LNCaP clone FGC (cell line): ENCODE measurements around the gene PUM1.

Experiments used
- DNase-seq: peaks from one replicate; pipeline ENCODE4 v3.0.0-alpha.2; 2011; ENCODE audit warnings: low read depth
- H3K4me3 ChIP-seq: 2 replicates; pipeline ENCODE4 v1.5.1; 2011; ENCODE audit warnings: mild to moderate bottlenecking, low read depth, low read length, control low read depth
- TF ChIP-seq, protein P1 (sequence below): IDR thresholded peaks from 2 replicates; pipeline ENCODE4 v1.5.1; 2012; ENCODE audit warnings: mild to moderate bottlenecking; ENCODE audit not compliant: control insufficient read depth, insufficient read depth; ENCODE audit errors: extremely low read depth

Gene PUM1

DNA sequence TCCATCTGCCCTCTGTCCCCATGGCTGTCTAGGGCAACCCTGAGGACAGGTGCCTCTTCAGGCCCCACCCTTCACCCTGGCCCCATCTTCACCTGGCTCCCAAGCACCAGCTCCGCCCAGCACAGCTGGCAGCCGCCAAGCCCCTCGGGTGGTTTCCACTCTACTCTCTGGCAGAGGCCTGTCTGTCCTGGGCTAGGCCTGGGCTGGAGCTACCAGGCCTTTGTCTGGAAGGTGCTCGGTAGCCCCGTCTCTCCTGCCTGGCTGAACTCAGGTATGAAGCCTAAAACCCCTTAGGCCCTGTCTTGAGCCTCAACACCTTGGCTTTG lies 174.3 kb downstream of the PUM1 start:
- H3K4me3 ChIP-seq, result no peak overlapping the region
- no peak for DNase-seq
- TF ChIP-seq, protein P1, sequence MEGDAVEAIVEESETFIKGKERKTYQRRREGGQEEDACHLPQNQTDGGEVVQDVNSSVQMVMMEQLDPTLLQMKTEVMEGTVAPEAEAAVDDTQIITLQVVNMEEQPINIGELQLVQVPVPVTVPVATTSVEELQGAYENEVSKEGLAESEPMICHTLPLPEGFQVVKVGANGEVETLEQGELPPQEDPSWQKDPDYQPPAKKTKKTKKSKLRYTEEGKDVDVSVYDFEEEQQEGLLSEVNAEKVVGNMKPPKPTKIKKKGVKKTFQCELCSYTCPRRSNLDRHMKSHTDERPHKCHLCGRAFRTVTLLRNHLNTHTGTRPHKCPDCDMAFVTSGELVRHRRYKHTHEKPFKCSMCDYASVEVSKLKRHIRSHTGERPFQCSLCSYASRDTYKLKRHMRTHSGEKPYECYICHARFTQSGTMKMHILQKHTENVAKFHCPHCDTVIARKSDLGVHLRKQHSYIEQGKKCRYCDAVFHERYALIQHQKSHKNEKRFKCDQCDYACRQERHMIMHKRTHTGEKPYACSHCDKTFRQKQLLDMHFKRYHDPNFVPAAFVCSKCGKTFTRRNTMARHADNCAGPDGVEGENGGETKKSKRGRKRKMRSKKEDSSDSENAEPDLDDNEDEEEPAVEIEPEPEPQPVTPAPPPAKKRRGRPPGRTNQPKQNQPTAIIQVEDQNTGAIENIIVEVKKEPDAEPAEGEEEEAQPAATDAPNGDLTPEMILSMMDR, result no peak

DNA sequence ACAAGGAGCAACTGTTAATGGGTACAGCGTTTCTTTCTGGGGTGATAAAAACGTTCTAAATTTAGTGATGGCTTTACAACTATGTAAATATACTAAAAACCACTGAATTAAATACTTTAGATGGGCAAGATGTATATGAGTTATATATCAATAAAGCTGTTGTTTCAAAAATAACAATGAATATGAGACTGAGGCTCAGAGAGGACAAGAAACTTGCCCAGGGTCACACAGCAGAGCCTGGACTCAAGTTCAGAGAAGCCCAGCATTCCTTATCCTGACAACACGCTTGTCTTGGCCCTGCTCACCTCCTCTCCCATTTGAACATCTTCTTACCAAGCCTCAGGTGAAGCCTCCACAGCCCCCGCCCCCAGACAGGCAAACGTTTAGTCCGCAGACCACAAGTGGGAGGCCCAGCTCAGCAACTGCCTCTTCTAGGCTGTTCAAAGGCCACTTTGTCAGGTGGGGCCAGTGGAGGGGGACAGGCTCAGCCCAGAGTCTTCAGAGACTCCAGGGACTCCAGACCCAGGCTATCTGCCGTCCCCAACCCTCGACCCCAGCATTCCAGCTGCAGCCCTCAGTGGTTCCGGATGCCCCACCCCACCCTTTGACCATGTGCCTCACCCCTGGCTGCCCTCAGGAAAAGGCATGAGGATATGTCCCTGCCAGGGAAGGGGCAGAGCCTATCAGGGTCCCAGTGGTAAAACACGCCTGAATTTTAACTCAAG lies 174.9 kb downstream of the PUM1 start:
- no peak for DNase-seq
- no peak overlapping the region for H3K4me3 ChIP-seq
- TF ChIP-seq, protein P1, result no peak

DNA sequence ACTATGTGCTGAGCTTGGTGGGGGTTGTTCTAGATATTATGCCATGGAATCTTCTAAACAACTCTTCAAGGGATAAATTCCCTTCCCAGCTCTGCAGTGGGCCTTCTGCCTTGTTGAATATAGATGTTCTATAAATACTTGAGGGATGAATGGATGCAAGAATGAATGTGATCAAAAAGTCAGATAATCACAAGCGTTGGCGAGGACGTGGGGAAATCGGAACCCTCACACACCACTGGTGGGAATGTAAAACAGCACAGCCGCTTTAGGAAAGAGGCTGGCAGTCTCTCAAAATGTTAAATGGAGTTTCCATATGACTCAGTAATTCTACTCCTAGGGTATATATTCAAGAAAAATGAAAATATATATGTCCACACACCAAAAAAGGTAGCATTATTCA lies 176.0 kb downstream of the PUM1 start:
- no peak overlapping the region for H3K4me3 ChIP-seq
- TF ChIP-seq, protein P1, result no peak
- no peak for DNase-seq

DNA sequence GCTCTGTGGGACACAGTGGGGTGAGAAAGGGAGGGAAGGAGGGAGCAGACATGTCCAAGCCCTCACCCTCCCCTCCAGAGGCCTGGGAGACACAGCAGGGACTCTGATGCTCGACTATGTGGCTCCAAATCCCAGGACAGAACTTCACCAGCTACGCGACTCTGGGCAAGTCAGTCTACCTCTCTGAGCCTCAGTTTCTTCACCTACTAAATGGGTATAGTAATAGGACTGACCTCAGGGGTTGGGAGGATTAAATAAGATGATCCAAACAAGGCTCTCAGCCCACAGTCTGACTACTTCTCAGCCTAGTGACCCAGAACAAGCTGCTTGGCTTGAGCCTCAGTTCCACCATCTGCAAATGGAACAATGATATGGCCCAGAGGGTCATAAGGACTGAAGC lies 176.5 kb downstream of the PUM1 start:
- TF ChIP-seq, protein P1, result no peak
- H3K4me3 ChIP-seq, result no peak overlapping the region
- no peak for DNase-seq

DNA sequence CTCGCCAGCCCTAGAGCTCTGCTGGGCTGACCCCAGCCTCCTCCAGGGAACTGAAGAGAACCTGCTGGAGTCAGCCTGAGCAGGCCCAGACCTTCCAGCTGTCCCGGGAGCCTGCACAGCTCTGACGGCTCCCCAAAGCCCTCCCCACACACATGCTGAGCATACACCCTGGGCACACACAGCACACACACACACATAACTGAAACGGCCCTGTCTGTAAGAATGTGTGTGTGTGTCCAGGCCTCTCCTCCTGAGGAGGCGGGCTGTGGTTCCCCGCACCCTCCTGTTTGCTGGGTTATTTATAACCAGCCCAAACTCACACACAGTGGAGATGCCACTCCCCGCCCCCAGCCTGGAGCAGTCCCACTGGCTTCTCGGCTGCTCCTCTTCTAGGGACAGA lies 177.1 kb downstream of the PUM1 start:
- no peak for DNase-seq
- no peak overlapping the region for H3K4me3 ChIP-seq

DNA sequence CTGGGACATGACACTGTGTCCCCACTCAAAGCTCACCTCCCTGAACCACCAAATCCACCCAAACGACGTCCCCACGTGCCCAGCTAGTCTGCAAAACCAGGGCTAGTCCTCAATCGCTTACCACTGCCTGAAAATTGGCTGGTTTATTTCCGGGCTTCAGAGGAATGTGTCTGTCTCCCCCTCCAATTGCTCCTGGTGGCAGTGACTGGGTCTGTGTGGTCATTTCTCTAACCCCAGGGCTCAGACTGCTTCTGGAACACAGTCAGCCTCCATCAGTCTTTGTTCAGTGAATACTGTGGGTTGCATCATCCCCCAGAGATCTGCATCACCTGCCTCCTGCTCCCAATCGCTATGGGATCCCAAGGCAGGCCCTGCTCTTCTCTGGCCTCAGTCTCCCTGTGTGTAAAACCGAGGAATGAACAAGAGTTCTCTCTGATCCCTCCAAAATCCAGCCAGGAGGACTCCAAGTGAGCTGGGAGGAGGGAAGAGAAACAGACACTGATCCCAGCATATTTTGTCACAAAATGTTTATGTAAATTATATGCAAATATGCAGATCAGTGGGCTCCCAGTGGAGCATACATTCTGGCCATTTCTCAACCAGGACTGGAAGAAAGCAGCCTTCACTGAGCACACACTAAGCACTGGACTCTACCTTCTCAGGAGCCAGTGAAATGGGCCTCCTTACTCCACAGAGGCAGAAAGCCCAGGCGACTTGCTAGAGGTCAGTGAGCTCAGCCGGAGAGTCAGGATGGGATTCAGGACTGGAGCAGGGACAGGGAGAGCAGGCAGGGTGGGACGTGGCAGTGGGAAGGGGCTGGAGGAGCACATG lies 177.8 kb downstream of the PUM1 start:
- DNase-seq, result no peak
- TF ChIP-seq, protein P1, result no peak
- no peak overlapping the region for H3K4me3 ChIP-seq

More for the DNA sequence above, 177.1 kb downstream of the PUM1 start:
- TF ChIP-seq, protein P1, result no peak
